NCI-H345 (cell line): ENCODE results near the gene NRG2.

Experiments
- DNase-seq: peaks from one replicate; lab custom pipeline; 2025; lab: John Stamatoyannopoulos, UW

Gene NRG2

DNA sequence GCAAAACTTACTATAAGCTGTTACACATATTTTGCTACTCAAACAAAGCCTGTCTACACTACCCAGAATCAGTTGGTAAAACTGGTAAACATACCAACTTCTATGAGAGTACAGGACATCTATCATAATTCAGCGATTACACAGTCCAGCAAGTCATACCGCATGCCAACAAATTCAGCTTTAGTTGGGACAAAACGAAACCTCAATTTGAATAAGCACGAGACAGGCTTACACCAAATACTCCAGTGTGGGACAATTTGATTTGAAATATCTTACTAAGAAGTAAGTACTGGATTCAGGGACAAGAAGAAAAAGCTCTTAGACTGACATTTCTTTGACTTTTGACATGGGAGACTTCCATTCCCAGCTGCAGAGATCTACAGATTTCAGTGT lies 2.0 kb downstream of the NRG2 start:
- no peak for DNase-seq

DNA sequence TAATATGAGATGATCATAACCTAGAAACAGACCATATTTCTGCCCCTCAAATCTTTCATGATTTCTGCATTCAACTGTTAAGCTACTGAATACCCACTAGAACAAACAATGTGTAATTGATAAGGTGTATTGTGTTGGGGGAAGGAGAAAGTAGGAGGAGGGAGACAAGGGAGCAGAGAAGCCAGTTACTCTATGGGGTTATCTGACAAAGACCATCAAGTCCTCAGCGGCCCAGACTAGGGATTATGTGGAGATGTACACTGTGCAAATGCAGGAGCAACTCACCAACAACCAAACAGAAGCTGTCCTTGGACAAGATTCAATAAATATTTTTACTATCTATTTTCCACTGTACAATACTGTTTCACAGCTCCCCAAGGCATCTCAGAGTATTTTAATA lies 2.7 kb downstream of the NRG2 start:
- no peak for DNase-seq

DNA sequence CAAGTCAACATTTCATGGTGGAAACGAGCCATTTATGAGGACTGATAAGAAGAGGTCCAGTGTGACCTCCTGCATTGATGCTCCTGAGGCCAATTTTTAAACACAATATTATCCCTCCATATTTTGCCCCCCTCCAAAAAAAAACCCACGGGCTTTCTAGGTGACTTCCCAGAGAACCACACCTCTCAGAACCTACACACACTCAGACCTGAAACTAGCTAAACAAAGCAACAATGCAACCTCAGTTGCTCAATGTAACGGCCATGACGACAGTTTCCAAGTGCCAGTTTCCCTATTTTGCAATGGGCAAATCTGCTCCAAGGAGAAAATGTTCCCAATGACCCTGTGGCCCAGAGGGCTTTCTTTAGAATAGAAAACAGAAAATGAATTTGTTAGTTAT lies 3.5 kb downstream of the NRG2 start:
- DNase-seq = no peak

DNA sequence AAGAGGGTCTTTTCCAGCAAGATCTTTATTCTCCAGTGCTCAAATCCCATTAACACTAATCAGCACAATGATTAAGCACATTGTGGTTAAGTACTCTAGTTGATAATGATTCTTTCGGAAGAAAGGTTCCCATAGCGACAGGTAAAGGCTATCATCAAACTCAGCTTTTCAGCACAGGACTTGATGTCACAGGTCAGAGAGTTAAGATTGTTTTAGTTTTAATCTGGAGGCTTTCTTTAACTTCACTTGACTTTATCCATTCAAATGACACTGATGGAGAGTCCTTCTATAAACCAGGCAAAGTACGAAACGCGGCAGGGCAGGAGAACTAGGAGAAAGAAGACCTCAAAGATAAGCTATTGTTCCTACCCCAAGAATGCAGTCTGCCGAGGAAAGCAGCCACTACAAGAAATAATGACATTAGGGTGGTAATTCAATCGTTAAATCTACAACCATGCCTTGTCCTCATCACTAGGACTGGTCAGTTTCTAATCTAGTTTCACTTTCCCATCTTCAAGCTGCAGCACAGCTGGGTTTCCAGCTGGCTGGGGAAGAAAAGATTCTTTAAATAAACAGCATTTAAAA lies 4.6 kb downstream of the NRG2 start:
- no peak for DNase-seq

DNA sequence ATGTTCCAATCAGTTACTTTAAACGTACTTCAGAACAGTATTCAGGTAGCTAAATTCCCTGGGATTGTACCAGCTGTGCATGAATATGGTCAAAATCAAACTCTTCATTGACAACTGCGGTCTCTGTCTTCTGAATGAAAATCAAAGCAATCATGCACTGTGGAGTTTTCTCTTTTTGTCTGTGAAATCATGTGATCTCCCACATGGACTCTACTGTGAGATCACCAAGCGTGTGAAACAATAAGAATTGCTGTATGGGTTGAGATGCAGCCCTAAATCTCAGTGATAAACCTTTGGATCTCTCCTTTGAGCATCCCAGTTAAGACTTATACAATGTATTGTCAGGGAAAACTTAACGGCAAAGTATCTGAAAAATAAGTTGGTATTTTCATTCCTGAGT lies 6.1 kb downstream of the NRG2 start:
- DNase-seq = no peak

DNA sequence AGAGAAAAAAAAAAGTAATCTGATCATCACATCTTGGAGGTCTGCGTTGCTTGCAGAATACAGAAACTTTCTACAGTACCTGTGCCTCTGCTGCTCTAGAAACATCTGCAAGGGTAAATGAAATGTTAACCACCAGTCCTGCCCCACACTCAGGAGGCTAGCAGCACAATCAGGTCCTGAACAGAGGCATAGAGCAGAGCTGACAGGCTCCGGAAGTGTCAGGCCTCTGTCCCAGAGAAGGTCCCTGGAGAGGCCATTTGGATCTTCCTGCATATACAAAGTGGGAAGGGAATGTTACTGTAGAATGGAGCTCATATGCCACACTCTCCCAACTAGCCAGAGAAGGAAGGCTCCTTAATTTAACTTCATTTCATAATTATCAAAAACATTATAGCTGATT lies 7.2 kb downstream of the NRG2 start:
- no peak for DNase-seq

DNA sequence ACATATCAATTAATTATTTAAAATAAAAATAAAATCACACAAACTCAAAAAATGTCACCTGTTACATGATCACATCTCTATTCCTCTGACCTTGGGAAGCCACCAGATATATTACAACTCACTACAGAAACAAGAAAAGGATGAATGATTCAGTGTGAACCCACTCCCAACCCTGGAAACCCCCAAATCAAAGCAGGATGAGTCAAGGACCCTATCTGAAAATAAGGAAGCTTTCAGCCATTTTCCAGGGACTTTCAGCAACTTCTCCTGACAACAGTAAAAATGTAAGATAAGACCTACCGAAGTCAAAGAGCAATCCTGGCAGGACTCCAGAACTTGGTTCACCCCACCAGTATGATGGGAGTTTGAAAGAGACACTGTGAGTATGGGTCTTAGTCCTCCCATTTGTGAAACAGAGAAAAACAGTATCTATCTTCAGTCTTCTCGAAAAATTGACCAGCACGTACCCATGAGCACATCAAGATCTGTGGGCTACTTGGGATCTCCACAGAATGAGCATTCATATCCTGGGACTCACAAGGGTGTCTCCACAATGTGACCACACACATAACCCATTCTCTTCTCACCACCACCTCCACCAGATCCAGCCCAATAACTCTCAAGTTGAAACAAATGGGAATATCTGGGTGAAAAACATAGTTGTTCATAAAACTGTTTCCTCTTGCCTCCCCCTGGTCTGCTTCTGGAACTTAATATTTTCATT lies 9.9 kb downstream of the NRG2 start:
- DNase-seq = no peak

DNA sequence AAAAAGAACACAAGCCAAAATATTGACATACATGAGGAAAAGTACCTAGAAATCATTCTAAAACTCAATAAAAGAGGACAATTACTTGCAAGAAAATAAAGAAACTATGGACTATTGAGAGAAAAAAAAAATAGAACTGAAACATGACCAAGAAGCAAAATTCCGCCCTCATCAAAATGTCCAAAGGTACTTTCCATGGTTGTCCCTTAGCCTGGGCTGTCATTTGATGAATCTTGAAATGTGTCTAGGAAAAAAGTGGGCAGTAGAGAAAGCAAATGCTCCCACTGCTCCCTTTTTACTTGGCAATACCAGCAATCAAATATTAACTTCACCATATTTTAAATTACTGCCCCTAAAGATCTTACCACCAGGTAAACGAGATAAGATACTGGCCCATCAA lies 10.8 kb downstream of the NRG2 start:
- no peak for DNase-seq

DNA sequence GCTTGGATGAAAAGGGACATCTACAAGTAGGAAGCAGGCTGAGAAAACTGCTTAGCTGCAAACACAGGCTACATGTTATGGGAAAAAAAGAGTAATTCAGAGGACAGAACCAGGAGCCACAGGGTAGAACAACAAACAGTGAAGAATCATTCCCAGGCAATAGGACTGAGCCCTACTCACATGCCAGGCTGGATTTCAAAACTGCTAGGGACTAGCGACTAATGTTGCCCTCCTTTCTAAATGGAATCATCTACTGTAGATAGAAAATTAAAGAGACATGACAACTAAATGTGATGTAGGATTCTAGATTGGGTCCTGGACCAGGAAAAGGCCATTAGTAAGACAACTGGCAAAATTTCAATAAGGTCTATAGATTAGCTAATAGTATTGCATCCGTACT lies 15.3 kb downstream of the NRG2 start:
- DNase-seq = no peak

DNA sequence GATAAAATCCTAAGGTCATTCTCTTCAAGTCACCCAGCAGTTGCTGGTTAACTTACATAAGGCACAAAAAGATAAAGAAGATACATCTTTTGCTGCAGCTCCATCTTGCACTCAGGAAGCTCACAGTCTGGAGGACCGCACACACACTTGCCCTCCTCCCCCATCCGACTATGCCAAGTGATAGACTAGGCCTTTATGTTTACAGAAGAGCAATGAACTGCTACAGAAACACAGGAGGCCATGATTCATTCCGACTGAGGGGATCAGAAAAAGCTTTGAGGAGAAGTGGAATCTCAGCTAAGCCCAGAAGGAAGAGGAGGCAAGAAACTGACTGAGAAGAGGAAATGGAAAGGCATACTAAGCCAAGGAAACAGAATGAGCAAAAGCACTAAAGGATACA lies 17.4 kb downstream of the NRG2 start:
- DNase-seq = no peak

DNA sequence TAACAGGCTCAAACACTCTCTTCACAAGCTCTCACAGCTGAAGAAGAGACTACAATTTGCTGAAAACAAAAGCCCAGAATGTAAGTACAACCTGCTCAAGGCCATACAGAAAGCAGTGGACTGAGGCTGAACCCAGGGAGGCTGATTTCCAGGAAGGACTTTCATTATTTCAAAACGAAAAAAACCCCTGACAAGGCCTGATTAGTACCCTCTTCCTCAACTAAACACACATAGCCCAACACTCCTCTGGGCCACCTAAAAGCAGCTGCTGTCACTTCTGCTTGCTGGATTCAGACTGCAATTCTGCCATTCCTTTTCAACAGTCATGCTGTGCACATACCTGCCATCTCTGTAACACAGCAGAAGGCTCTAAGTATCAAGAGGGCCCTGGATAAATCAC lies 18.2 kb downstream of the NRG2 start:
- DNase-seq = no peak

DNA sequence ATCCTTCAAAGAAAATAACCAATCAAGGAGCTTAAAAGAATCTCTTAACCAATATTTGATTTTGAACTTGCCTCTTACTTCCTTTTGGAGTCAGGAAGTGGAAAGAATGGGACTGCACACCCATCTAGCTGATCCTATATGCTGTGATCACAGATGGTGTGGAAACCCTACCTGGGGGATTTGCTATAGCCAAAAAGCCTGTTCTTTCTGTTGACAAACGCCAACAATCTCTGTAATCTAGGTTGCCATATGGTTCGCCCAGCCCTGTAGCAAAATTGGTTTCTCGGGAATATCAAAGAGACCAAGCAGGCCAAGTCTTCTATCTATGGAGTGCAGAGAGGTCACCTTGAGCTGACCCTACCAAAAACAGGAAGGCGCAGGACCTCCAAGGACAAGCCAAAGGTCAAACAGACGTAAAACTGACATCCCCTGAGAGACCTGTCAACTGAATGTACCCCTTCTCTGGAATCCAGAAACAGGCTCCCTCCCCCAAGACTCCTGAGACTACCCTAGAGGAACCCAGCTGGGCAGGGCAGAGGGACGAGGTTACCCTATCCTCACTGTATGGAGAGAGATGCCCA lies 19.4 kb downstream of the NRG2 start:
- DNase-seq = no peak

DNA sequence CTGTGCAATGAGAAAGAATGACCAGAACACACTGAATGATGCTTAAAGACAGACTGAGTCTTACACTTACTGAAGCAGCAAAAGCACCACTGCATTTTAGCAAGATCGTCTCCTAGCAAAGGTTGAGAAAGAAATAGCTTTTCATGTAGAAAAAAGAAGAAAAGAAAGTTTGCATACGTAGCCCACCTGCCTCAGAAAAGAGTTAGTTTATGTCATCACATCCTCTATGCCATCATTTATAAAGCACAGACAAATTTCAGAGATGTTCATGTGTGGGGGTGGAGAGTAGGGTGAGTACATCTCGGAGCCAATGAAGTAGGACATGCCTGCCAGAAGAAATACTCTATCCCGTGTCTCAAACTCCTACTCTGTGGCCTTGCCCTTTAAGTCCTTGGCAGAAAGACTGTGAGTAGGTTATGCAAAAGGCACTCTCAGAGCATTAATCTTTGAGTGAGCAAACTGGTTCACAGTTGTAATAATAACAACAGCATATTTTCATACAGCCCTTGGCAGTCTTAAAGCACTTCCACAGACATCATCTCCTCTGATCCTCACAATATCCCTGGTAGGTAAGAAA lies 22.4 kb downstream of the NRG2 start:
- no peak for DNase-seq

DNA sequence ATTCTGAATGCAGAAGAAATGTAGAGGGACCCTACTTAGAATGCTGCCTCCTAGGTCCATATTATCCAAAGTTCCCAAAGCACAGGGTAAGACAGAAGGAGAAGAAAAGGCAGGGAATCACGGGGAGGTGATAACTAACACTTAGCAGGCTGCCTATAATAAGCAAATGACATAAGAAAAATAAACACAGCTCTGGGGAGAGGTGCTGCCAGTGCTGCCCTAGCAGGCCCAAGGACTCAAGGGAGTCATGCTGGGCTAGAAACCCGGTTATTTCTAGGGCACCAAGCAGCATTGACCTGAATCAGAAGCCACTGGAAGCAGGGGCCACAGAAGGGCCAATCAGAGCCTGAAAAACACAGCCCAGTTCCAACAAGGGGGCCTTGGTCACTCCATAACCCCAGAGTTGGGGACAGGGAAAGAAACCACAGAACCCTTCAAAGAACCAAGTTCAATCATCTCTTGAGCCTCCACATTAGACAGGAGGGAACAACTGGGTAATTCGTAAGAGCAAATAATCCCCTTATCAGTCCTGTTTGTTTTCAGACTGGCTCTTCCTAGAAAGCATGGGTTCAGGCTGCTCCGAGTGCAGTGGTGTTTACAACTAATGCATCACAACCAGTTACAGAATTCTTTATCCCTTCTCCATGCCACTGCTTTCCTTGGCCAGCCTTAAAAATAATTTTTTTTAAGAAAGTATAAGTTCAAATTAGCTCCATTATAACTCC lies 24.0 kb downstream of the NRG2 start:
- no peak for DNase-seq

DNA sequence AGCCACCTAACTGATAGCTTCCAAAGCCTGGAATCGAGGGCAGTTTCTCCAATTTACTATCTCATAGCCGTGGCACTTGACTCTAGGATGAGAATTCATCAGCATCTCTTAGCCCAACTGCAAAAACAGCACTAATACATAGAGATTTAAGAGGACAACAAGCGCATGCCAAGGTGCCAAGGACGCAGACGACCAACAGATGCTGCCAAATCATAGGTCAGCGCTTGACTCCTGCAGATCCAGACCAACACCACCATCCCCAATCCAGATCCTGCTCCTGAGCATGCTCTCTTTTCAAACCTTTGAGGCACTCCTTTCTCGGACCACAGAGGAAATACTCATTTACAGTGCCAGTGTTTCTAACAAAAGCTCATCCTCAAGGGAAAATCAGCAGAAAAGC lies 24.6 kb downstream of the NRG2 start:
- DNase-seq = no peak

DNA sequence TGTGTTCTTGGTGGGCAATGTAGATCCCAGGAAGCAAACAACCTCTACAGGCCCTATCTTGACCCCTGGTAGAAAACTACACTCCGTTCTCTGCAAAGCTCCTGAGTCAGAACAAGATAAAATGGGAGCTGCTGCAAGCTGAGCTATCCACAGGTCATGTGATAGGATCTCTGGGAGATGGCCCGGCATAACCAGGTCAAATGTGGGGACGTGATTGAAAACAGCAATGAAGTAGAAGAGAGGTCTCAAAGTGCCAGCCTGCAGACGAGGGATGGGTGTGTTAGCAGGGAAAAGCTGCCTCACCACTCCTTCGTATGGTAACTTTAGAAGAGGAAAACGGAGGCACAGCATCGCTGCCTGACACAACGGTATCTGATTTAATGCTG lies 25.0 kb downstream of the NRG2 start:
- no peak for DNase-seq

DNA sequence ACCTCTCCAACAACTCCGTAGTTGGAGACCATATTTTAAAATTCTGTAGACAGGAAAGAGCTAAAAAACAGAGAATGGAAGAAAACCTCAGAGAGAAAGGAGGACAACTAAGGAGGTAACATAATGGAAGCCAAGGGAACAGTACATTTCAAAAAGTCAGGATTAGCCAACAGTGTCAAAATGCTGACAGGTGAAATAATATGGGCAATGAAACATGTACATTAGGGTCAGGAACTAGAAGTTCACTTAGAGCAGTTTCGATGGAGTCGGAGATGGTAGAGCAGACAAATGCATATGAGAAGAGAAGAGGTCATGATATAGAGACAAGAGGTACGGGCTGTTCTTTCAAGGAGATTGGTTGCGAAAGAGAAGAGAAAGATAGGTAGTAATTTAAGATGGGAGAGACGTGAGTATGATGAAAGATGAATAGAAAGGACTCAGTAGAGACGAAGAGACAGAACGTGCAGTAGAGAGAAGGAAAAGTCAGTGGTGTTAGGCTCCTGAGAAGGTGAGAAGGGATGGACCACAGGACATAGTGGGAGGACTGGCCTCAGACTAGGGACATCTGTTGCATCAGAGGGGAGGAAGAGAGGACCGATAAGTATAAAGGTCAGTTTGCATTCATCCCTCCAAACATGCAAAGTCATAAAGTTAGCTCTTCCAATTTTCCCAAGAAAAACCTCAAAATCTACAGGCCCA lies 25.6 kb downstream of the NRG2 start:
- no peak for DNase-seq

DNA sequence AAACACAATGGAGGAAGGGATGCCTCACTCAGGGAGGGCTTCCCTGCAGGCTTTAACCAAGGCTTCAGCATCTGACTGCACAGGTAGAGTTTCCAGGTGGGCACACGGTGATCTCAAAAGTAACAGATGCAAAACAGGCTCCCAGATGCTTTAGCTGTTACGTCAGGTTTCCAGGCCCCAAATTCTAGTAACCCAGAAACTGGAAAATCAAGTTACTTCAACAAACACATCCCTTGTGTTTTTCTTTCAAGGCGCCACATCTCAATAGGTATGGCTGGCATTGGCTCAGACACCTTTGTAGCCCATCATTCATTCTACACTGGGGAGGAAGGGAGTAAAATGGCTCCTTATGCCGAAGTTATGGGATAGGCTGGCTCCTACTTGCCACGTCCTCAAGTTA lies 27.4 kb downstream of the NRG2 start:
- no peak for DNase-seq

DNA sequence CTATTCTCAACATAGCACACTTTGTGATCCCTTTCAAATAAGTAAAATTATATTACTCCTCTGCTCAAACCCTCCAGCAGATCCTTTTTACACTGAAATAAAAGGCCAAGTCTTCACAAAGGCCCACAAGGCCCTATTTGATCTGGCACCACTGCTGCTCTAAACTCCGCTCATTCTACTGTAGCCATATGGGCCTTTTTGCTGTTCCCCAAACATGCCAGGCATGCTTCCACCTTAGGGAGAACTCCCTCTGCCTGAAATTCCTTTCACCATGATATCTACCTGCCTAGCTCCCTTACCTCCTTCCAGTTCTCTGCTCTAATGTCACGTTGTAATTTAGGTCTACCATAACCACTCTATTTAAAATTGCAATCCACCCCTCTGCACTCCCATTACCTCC lies 28.3 kb downstream of the NRG2 start:
- DNase-seq = no peak

DNA sequence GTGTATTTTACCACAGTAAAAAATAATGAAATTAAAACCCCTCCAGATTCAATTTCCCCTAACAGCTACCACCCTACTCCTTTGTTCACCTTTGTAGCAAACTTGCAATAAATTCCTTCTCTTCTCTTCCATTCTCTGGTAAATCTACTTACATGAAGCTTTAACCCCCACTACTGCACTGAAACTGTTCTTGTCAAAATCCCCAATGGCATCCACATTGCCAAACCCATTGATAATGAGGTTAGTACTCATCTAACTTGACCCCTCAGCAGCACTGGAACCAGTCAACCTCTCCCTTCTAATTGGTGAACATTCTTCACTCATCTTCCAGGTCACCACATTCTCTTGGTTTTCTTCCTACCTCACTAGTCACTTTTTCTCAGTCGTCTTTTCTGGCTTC lies 29.6 kb downstream of the NRG2 start:
- no peak for DNase-seq

DNA sequence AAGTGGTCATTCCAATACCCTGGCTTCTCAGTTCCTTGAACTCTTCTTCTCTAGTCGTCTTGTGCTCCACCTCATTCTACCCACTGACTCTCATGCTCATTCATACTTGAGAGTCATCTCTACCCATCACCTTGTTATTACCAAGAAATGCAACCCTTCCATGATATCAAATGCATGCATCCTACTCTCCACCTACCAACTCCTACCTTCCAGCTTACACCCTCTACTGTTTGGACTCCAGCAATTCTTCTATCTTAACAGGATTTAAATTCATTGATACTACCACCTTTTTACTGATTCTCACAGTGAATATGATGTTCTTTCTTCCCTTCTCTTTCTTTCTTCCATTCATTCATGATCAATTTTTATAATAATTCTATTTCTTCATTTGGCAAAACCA lies 30.7 kb downstream of the NRG2 start:
- DNase-seq = no peak

DNA sequence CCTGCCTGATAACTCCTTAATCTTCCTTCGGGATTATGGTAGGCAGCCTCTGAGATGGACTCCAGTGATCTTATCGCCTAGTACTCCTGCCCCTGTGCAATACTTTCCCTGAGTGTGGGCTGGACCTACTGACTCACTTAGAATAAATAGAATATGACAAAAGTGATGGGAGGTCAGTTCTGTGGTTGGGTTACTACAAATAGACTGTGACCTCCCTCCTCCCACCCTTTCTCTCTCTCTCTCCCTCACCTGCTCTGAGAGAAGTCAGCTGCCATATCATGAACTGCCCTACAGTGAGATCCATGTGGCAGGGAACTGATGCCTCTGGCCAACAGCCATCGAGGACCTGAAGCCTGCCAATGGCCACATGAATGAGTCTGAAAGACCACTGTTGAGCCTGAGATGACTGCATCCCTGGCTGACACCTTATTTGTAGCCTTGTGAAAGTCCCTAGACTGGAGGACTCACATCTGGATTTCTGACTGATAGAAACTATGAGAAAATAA lies 31.7 kb downstream of the NRG2 start:
- no peak for DNase-seq
